ENCODE measurements around the gene HMGCR. TPM values are rescaled to one million over a fixed set of nuclear protein-coding genes. Genes with fewer than 3 reads are reported as not detected.

HMGCR gene
- total and polyA plus RNA-seq, 2 donors (not counting 1 experiment from before 2014, with no cell fraction given): 8.1 to 55.7 TPM

DNA sequence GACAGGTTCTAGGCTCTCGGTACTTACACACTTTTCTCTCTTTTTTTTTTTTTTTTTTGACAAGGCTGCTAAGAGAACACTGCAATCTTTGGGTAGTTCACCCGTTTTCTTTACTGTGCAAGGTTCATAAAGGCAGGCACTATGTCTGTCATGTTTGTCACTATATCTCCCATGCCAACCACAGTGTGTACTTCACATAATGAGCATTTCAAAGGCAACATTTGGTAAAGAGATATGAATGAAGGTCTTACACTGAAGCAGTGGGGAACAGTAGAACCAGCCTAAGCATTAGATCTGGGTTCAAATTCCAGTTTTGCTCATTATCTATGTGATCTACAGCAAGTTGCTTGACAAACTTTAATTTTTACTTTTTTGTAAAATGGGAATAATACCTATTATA is 1.5 kb upstream of the HMGCR start:
- Histone ChIP-seq H3K27ac (ENCODE audit: low read length in 2 of 2) (no peak overlapping the region), H3K36me3 (replicated peaks in 1 of 2; ENCODE audit: control extremely low read depth in 1 of 2, control insufficient read depth in 1 of 2, extremely low read depth in 1 of 2, insufficient read depth in 2 of 2, low read length in 1 of 2) (no peaks in the 10 kb centered on the region), H4K20me1 (ENCODE audit: control insufficient read depth, insufficient read depth, low read length, poor library complexity, severe bottlenecking) (peaks cover 4% of the 10 kb centered on the region), H3K9me3 (ENCODE audit: control extremely low read depth in 1 of 3, control insufficient read depth in 2 of 3, insufficient read depth in 1 of 3, low read length in 2 of 3) (no peaks in the 10 kb centered on the region), H2AFZ (ENCODE audit: insufficient read depth, low read depth, low read length, poor library complexity, severe bottlenecking) (peak overlapping the region; percentile 11), H3K4me1 (ENCODE audit: control insufficient read depth in 2 of 2, insufficient read depth in 2 of 2, low read length in 2 of 2) (peaks cover 16 to 17% of the 10 kb centered on the region in 2 donors), H3K9ac (ENCODE audit: low read length) (no peak overlapping the region), H3K4me2 (replicated peaks; ENCODE audit: low read depth, low read length, poor library complexity, severe bottlenecking) (no peak overlapping the region), H3K79me2 (ENCODE audit: control insufficient read depth, insufficient read depth, low read length) (peaks cover 34% of the 10 kb centered on the region), H3K4me3 (ENCODE audit: control extremely low read depth in 1 of 5, extremely low read depth in 1 of 5, insufficient read depth in 1 of 5, low read depth in 2 of 5, low read length in 4 of 5) (no peak overlapping the region), H3K27me3 (replicated peaks in 1 of 4; ENCODE audit: control extremely low read depth in 1 of 4, control insufficient read depth in 3 of 4, insufficient read depth in 4 of 4, low read length in 3 of 4) (no peaks in the 10 kb centered on the region)
- peaks cover under 1% of the 10 kb centered on the region for H3K27me3 Mint-ChIP-seq
- intact Hi-C loops (cut with micrococcal nuclease): loop anchor here (5.0 kb wide), 3 partner anchors 232 to 1838 kb away; partner anchors contain the start of genes BTF3 and IQGAP2
- H3K9me3 Mint-ChIP-seq (ENCODE audit: insufficient read depth): no peaks in the 10 kb centered on the region
- DNase-seq (no peak), ATAC-seq (ENCODE audit: low read depth) (no peak)
- H3K27ac Mint-ChIP-seq: no peak overlapping the region
- peaks cover 21% of the 10 kb centered on the region for H3K4me1 Mint-ChIP-seq
- ChIA-PET CTCF (no interaction called here), POLR2A (no interaction called here)
- no peak overlapping the region for H3K4me3 Mint-ChIP-seq
- no peak for TF ChIP-seq CTCF (IDR thresholded peaks at IDR 0.05)
- TF ChIP-seq EZH2 (IDR thresholded peaks at IDR 0.05; ENCODE audit: borderline replicate concordance, insufficient read depth, low read depth, low read length, poor library complexity, severe bottlenecking): no peak
- 100% methylated on average over 1 of the region's 2 CpGs for WGBS (ENCODE audit: insufficient coverage)

DNA sequence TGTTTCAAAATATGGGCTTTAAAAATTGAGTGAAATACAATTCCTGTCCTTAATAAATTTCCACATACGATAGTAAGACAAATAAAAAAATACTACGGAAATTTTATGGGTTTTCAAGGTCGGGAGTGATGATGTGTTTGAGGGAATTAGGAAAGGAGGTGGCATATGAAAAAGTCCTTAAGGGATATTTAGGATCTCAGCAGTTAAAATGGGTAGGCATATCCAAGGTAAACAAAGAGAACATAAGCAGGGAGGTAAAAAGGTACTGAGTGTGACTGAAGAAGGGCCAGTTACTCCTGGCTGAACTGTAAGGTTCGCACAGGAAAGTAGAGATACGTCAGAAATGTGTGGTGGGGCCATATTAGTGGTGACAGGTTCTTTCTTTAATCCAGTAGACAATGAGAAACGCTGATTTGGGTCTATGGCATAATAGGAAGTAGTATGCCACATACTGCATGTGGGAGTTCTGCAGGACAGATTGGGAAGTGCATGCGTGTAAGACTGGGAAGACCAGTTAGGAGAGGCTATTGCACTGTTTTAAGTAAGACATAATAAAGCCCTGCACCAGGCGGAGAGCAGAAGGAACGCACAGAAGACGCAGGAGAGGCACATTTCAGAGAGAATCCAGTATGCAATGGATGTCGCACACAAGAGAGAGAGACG is 937 bp upstream of the HMGCR start:
- no peaks in the 10 kb centered on the region for H3K36me3 ChIP-seq (replicated peaks in 1 of 2; ENCODE audit: control extremely low read depth in 1 of 2, control insufficient read depth in 1 of 2, extremely low read depth in 1 of 2, insufficient read depth in 2 of 2, low read length in 1 of 2)
- peaks cover 4% of the 10 kb centered on the region for H4K20me1 ChIP-seq (ENCODE audit: control insufficient read depth, insufficient read depth, low read length, poor library complexity, severe bottlenecking)
- intact Hi-C loops (cut with micrococcal nuclease): loop anchor here (1.0 to 5.0 kb wide), 5 partner anchors 99 to 1839 kb away; partner anchors contain the start of genes ANKRA2, BTF3, IQGAP2 and UTP15
- no peak for DNase-seq
- peaks cover 39% of the 10 kb centered on the region for H3K79me2 ChIP-seq (ENCODE audit: control insufficient read depth, insufficient read depth, low read length)
- H3K9ac ChIP-seq (ENCODE audit: low read length): peak overlapping the region; percentile 91
- no peak for ATAC-seq (ENCODE audit: low read depth)
- Mint-ChIP-seq H3K27me3 (no peaks in the 10 kb centered on the region), H3K4me3 (no peak overlapping the region), H3K27ac (no peak overlapping the region), H3K4me1 (peaks cover 25% of the 10 kb centered on the region), H3K9me3 (ENCODE audit: insufficient read depth) (no peaks in the 10 kb centered on the region)
- H3K4me2 ChIP-seq (replicated peaks; ENCODE audit: low read depth, low read length, poor library complexity, severe bottlenecking): peak overlapping the region; percentile 91
- no peaks in the 10 kb centered on the region for H3K9me3 ChIP-seq (ENCODE audit: control extremely low read depth in 1 of 3, control insufficient read depth in 2 of 3, insufficient read depth in 1 of 3, low read length in 2 of 3)
- no peaks in the 10 kb centered on the region for H3K27me3 ChIP-seq (replicated peaks in 1 of 4; ENCODE audit: control extremely low read depth in 1 of 4, control insufficient read depth in 3 of 4, insufficient read depth in 4 of 4, low read length in 3 of 4)
- peak overlapping the region; percentile 81 to 91 for H3K27ac ChIP-seq (ENCODE audit: low read length in 2 of 2)
- H2AFZ ChIP-seq (ENCODE audit: insufficient read depth, low read depth, low read length, poor library complexity, severe bottlenecking): peak overlapping the region; percentile 92
- CTCF ChIA-PET: interaction anchor here (1.0 to 1.6 kb wide), 3 partner anchors 99 to 569 kb away, joined by 3 to 16 read pairs (median 5); partner anchors contain the start of genes ANKRD31, CERT1, GFM2 and NSA2
- POLR2A ChIA-PET: interaction anchor here (1.6 kb wide), 1 partner anchor 99 kb away, joined by 10 read pairs; the partner anchor contains the start of gene ANKRD31
- peaks cover 16 to 17% of the 10 kb centered on the region in 2 donors for H3K4me1 ChIP-seq (ENCODE audit: control insufficient read depth in 2 of 2, insufficient read depth in 2 of 2, low read length in 2 of 2)
- H3K4me3 ChIP-seq (ENCODE audit: control extremely low read depth in 1 of 5, extremely low read depth in 1 of 5, insufficient read depth in 1 of 5, low read depth in 2 of 5, low read length in 4 of 5): peak overlapping the region; percentile 71 to 98 (median 88)
- TF ChIP-seq CTCF (IDR thresholded peaks at IDR 0.05): peak; percentile 11
- no peak for TF ChIP-seq EZH2 (IDR thresholded peaks at IDR 0.05; ENCODE audit: borderline replicate concordance, insufficient read depth, low read depth, low read length, poor library complexity, severe bottlenecking)
- WGBS (ENCODE audit: insufficient coverage): 15% methylated on average over 11 of the region's 12 CpGs

Measured in B cell (primary cell).